Body of pancreas (tissue), 4 donors: Measurements from ENCODE around the gene AP1S1. TPM values are rescaled to one million over a fixed set of nuclear protein-coding genes. Genes with fewer than 3 reads are reported as not detected.

Source experiments
- ATAC-seq: fragments of 150-250 bp; one replicate; pipeline ENCODE4 v1.9.1; 2016
- DNase-seq, 4 donors: peaks; one replicate each; pipeline ENCODE4 v3.0.0-alpha.2; 2019
- H3K27ac ChIP-seq, 4 donors: fragments of 200-600 bp; sonication (generic); 1 replicate in 3 of 4; 2 replicates in 1 of 4; pipeline versions ENCODE4 v1.5.1 to v1.6.1; 2016 to 2019; ENCODE audit warnings: mild to moderate bottlenecking in 1 of 4, mixed read lengths in 1 of 4, moderate library complexity in 1 of 4
- H3K27me3 ChIP-seq, 2 donors: fragments of 200-600 bp; sonication (generic); one replicate each; pipeline ENCODE4 v1.6.0; 2016; ENCODE audit warnings: mild to moderate bottlenecking in 1 of 2
- H3K36me3 ChIP-seq, 2 donors: fragments of 200-600 bp; sonication (generic); replicated peaks in 1 of 2; 2 replicates each; pipeline ENCODE4 v1.5.1; 2016; ENCODE audit warnings: low read depth in 2 of 2; ENCODE audit not compliant: insufficient read depth in 1 of 2
- H3K4me1 ChIP-seq: fragments of 200-600 bp; sonication (generic); one replicate; pipeline ENCODE4 v1.6.0; 2016
- H3K4me3 ChIP-seq, 2 donors: fragments of 200-600 bp; sonication (generic); 1 replicate in 1 of 2; 2 replicates in 1 of 2; pipeline ENCODE4 v1.5.1; 2016 to 2019
- H3K9me3 ChIP-seq, 3 donors: fragments of 200-600 bp; sonication (generic); 1 replicate in 2 of 3; 2 replicates in 1 of 3; pipeline ENCODE4 v1.5.1; 2016
- POLR2A ChIP-seq, 3 donors: fragments of 450-650 bp; IDR thresholded peaks; one replicate each; pipeline ENCODE4 v1.6.1; 2016; ENCODE audit warnings: antibody characterized with exemption in 3 of 3, mild to moderate bottlenecking in 2 of 3
- WGBS, 2 donors: methylation state at CpG; one replicate each; pipeline ENCODE4 v1.1.5; 2017; 5-methylcytosine and 5-hydroxymethylcytosine counted together
- intact Hi-C: fragments of 100-400 bp; cut with DNase I; formaldehyde crosslinking; loops from one replicate; pipeline ENCODE4 v1.15.1; 2023
- total RNA-seq, 2 donors: library from RNA; depleted of rRNA; stranded (reverse); fragments of >200 nt; gene quantifications; one replicate each; pipeline ENCODE4 v1.1.0, GENCODE V29; 2016
- TF ChIP-seq, protein P1 (sequence below), 7 experiments: fragments of 450-650 bp in 4 of 7; fragments of 200-600 bp in 3 of 7; sonication (generic) in 3 of 7; IDR thresholded peaks; one replicate each; pipeline ENCODE4 v1.5.1; 2016 to 2019; ENCODE audit warnings: antibody characterized with exemption in 7 of 7

AP1S1 gene
- total RNA-seq, 2 donors from 2014 or later, result 12.2 to 23.6 TPM

DNA sequence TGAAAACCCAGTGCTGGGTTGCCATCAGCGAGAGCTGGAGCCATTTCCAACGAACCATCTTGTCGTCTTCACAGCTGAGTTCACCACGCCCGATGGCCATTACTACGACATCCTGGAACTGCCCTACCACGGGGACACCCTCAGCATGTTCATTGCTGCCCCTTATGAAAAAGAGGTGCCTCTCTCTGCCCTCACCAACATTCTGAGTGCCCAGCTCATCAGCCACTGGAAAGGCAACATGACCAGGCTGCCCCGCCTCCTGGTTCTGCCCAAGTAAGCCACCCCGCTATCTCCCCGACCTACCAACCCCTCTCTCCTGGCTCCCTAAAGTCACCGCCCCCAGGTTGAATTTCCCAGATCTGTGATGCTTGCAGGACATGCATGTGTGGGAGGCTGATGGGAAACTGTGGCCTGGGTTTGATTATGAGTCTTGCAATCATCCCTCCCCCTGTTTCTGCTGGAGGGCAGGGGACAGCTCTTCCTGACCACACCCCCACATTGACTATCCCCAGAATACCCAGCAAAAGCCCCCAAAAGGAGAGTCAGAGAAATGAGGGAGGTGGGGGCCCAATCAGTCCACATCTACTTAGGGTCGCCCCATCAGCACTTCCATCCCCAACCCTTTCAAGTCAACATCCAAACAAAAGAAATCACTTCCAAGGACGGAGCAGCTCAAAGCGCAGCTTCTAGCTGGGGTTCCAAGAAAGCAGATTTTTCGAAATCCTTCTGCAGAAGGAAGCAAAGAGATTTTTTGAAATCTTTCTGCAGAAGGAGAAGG, 20.5 kb upstream of the AP1S1 start:
- 59 to 71% methylated on average over 13 to 15 of the region's 15 CpGs for WGBS, 2 donors
- H3K4me3 ChIP-seq, result no peak overlapping the region
- peaks cover 11% of the 10 kb centered on the region for H3K4me1 ChIP-seq
- H3K9me3 ChIP-seq, result no peaks in the 10 kb centered on the region
- DNase-seq (no peak), ATAC-seq (no peak)
- no peaks in the 10 kb centered on the region for H3K36me3 ChIP-seq
- intact Hi-C loops, result no loop called here
- no peak for TF ChIP-seq POLR2A (IDR thresholded peaks at IDR 0.05)
- TF ChIP-seq, protein P1, sequence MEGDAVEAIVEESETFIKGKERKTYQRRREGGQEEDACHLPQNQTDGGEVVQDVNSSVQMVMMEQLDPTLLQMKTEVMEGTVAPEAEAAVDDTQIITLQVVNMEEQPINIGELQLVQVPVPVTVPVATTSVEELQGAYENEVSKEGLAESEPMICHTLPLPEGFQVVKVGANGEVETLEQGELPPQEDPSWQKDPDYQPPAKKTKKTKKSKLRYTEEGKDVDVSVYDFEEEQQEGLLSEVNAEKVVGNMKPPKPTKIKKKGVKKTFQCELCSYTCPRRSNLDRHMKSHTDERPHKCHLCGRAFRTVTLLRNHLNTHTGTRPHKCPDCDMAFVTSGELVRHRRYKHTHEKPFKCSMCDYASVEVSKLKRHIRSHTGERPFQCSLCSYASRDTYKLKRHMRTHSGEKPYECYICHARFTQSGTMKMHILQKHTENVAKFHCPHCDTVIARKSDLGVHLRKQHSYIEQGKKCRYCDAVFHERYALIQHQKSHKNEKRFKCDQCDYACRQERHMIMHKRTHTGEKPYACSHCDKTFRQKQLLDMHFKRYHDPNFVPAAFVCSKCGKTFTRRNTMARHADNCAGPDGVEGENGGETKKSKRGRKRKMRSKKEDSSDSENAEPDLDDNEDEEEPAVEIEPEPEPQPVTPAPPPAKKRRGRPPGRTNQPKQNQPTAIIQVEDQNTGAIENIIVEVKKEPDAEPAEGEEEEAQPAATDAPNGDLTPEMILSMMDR (IDR thresholded peaks at IDR 0.05), result no peak
- no peak overlapping the region for H3K27ac ChIP-seq
- no peaks in the 10 kb centered on the region for H3K27me3 ChIP-seq

DNA sequence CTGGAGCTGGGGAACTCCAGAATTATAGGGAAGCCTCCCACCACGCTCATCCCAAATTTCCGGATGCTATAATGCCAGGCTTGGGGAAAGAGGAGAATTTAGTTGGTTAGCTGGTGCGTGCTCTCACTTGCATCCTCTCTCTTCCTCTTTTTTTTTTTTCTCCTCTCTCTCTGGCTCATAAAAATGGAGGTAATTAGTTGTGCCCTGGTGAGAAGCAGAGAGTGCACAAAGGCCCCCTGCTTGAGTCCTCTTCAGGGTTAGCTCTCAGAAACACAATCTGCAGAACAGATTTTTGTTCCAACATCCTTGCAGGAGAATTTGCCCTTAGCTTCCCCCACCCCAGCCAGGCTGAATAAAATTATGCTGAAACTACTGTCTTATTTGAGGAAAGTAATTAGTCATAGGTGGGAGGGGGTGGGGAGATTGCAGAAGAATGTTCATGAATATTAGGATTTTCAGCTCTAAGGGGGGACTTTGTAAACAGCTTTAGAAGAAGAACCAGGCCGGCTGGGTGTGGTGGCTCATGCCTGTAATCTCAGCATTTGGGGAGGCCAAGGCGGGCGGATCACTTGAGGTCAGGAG, 19.8 kb upstream of the AP1S1 start:
- no peak overlapping the region for H3K27ac ChIP-seq
- H3K36me3 ChIP-seq, result no peaks in the 10 kb centered on the region
- ATAC-seq (no peak), DNase-seq (no peak)
- H3K9me3 ChIP-seq, result no peaks in the 10 kb centered on the region
- H3K4me1 ChIP-seq, result peaks cover 11% of the 10 kb centered on the region
- H3K27me3 ChIP-seq, result no peaks in the 10 kb centered on the region
- 64 to 67% methylated on average over 6 of the region's 6 CpGs for WGBS, 2 donors
- TF ChIP-seq POLR2A (IDR thresholded peaks at IDR 0.05), result no peak
- TF ChIP-seq, protein P1 (IDR thresholded peaks at IDR 0.05), result no peak
- intact Hi-C loops, result no loop called here
- no peak overlapping the region for H3K4me3 ChIP-seq

DNA sequence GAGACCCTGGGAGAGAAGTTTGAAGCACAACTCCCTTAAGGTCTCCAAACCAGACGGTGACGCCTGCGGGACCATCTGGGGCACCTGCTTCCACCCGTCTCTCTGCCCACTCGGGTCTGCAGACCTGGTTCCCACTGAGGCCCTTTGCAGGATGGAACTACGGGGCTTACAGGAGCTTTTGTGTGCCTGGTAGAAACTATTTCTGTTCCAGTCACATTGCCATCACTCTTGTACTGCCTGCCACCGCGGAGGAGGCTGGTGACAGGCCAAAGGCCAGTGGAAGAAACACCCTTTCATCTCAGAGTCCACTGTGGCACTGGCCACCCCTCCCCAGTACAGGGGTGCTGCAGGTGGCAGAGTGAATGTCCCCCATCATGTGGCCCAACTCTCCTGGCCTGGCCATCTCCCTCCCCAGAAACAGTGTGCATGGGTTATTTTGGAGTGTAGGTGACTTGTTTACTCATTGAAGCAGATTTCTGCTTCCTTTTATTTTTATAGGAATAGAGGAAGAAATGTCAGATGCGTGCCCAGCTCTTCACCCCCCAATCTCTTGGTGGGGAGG, 16.5 kb upstream of the AP1S1 start:
- peak; percentile 2 for ATAC-seq
- TF ChIP-seq, protein P1 (IDR thresholded peaks at IDR 0.05), result no peak
- no peak for TF ChIP-seq POLR2A (IDR thresholded peaks at IDR 0.05)
- intact Hi-C loops, result no loop called here

DNA sequence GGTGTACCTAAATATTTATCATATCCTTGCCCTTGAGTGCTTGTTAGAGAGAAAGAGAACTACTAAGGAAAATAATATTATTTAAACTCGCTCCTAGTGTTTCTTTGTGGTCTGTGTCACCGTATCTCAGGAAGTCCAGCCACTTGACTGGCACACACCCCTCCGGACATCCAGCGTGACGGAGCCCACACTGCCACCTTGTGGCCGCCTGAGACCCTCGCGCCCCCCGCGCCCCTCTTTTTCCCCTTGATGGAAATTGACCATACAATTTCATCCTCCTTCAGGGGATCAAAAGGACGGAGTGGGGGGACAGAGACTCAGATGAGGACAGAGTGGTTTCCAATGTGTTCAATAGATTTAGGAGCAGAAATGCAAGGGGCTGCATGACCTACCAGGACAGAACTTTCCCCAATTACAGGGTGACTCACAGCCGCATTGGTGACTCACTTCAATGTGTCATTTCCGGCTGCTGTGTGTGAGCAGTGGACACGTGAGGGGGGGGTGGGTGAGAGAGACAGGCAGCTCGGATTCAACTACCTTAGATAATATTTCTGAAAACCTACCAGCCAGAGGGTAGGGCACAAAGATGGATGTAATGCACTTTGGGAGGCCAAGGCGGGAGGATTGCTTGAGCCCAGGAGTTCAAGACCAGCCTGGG, 15.9 kb upstream of the AP1S1 start:
- Histone ChIP-seq H3K9me3 (no peaks in the 10 kb centered on the region), H3K36me3 (no peaks in the 10 kb centered on the region), H3K4me3 (no peak overlapping the region), H3K27me3 (no peaks in the 10 kb centered on the region), H3K4me1 (peaks cover 11% of the 10 kb centered on the region), H3K27ac (peak overlapping the region in 2 of 4 donors; percentile 50 to 70)
- 6 to 7% methylated on average over 15 to 16 of the region's 16 CpGs for WGBS, 2 donors
- peak; percentile 70 to 92 (median 82) for DNase-seq
- intact Hi-C loops, result no loop called here
- ATAC-seq, result peak; percentile 84
- TF ChIP-seq, protein P1 (IDR thresholded peaks at IDR 0.05), result peak; percentile 25 to 76 (median 61)
- peak in 1 of 3 donors; percentile 14 for TF ChIP-seq POLR2A (IDR thresholded peaks at IDR 0.05)

More for the DNA sequence above, 16.5 kb upstream of the AP1S1 start:
- H3K27me3 ChIP-seq, result no peaks in the 10 kb centered on the region
- H3K36me3 ChIP-seq, result no peaks in the 10 kb centered on the region
- H3K9me3 ChIP-seq, result no peaks in the 10 kb centered on the region
- DNase-seq, result no peak
- H3K4me1 ChIP-seq, result peaks cover 11% of the 10 kb centered on the region
- no peak overlapping the region for H3K4me3 ChIP-seq
- peak overlapping the region in 2 of 4 donors; percentile 50 to 70 for H3K27ac ChIP-seq
- 44 to 53% methylated on average over 7 to 9 of the region's 9 CpGs for WGBS, 2 donors
